ENCODE results near the gene ETV4.

DNA sequence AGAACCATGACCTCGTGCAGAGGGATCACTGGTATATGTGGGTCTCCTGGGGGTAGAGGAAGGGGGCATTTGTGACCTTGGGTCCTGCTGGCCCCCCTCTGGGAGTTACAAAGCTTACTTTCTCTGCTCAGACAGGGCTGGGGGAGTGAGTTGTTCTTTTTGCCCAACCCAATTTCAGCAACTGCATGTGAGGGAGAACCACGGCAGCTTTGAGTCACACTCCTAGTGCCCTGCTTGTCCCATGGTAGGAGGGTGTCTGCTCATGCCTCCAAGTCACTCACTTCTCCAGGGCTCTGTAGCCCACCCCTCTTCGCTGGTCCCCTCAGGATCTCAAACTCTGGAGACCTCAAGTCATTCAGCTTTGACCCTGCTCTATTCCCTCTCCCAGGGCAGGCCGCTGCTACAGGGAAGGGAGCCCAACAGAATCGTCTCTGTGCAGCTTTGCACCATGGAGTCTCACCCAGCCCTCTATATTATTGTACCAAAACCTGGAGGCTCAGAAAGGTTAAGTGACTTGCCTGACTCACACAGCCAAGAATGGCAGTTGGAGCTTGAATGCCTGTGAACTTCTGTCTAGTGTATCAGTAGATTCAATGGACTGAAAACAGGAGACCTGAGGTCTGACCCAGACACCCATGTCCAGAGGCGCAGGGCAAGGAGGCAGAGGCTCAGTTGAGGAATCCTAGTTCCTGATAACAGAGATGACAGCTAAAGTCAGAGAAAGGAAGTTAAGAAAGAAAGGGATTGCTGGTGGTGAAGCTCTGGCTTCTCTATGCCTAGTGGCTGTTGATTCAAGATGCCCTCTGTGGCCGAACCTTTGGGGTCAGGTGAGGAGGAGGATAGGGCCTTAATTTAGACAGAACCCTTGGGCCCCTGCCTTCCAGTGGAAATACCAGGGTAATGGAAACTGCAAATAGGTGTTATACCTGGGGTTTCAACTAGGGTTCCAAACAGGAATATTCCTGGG, 14.6 kb upstream of the ETV4 start:
- TF ChIP-seq, protein P1, sequence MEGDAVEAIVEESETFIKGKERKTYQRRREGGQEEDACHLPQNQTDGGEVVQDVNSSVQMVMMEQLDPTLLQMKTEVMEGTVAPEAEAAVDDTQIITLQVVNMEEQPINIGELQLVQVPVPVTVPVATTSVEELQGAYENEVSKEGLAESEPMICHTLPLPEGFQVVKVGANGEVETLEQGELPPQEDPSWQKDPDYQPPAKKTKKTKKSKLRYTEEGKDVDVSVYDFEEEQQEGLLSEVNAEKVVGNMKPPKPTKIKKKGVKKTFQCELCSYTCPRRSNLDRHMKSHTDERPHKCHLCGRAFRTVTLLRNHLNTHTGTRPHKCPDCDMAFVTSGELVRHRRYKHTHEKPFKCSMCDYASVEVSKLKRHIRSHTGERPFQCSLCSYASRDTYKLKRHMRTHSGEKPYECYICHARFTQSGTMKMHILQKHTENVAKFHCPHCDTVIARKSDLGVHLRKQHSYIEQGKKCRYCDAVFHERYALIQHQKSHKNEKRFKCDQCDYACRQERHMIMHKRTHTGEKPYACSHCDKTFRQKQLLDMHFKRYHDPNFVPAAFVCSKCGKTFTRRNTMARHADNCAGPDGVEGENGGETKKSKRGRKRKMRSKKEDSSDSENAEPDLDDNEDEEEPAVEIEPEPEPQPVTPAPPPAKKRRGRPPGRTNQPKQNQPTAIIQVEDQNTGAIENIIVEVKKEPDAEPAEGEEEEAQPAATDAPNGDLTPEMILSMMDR (IDR thresholded peaks at IDR 0.05) = no peak
- TF ChIP-seq POLR2A (IDR thresholded peaks at IDR 0.05) = no peak
